ENCODE data around the gene CCDC185.

The CCDC185 gene

GRCh38 chr1:223393275-223394214 lies at the start of gene CCDC185:
Gene CCDC185, plus strand, starts transcription at chr1:223393415. Its CDS starts 61 bp downstream, at chr1:223393476.
- no peak for DNase-seq (ENCODE audit: low spot score)

- no peak for DNase-seq (ENCODE audit: low spot score)
These were observed 49.5 kb upstream of the CCDC185 start for GRCh38 chr1:223343692-223344091.

GRCh38 chr1:223344491-223344890 lies 48.7 kb upstream of the CCDC185 start:
- no peak for DNase-seq (ENCODE audit: low spot score)

- no peak for DNase-seq (ENCODE audit: low spot score)
These were observed 47.5 kb upstream of the CCDC185 start for GRCh38 chr1:223345720-223346119.

GRCh38 chr1:223346311-223346710 lies 46.9 kb upstream of the CCDC185 start:
- no peak for DNase-seq (ENCODE audit: low spot score)

- DNase-seq (ENCODE audit: low spot score), result no peak
These were observed 45.6 kb upstream of the CCDC185 start for GRCh38 chr1:223347583-223347982.

- no peak for DNase-seq (ENCODE audit: low spot score)
These were observed 44.8 kb upstream of the CCDC185 start for GRCh38 chr1:223348439-223348838.

- no peak for DNase-seq (ENCODE audit: low spot score)
These were observed 44.0 kb upstream of the CCDC185 start for GRCh38 chr1:223349241-223349640.

- no peak for DNase-seq (ENCODE audit: low spot score)
These were observed 42.8 kb upstream of the CCDC185 start for GRCh38 chr1:223350361-223350908.

- DNase-seq (ENCODE audit: low spot score), result no peak
These were observed 40.3 kb upstream of the CCDC185 start for GRCh38 chr1:223352944-223353343.

GRCh38 chr1:223353939-223354338 lies 39.3 kb upstream of the CCDC185 start:
- no peak for DNase-seq (ENCODE audit: low spot score)

GRCh38 chr1:223355699-223356098 lies 37.5 kb upstream of the CCDC185 start:
- DNase-seq (ENCODE audit: low spot score), result no peak

- no peak for DNase-seq (ENCODE audit: low spot score)
These were observed 34.4 kb upstream of the CCDC185 start for GRCh38 chr1:223358826-223359225.

- peak; percentile 17 for DNase-seq (ENCODE audit: low spot score)
These were observed 30.0 kb upstream of the CCDC185 start for GRCh38 chr1:223363057-223363855.

- no peak for DNase-seq (ENCODE audit: low spot score)
These were observed 29.1 kb upstream of the CCDC185 start, which contains the start of gene SUSD4 for GRCh38 chr1:223363856-223364684. Gene SUSD4, minus strand, starts transcription at chr1:223364176. Its CDS starts 751 bp downstream, at chr1:223363425.

GRCh38 chr1:223364685-223365382 lies 28.4 kb upstream of the CCDC185 start:
- no peak for DNase-seq (ENCODE audit: low spot score)

GRCh38 chr1:223374064-223374610 lies 19.1 kb upstream of the CCDC185 start:
- no peak for DNase-seq (ENCODE audit: low spot score)

GRCh38 chr1:223378754-223379153 lies 14.5 kb upstream of the CCDC185 start:
- DNase-seq (ENCODE audit: low spot score), result no peak

- no peak for DNase-seq (ENCODE audit: low spot score)
These were observed 7.2 kb upstream of the CCDC185 start for GRCh38 chr1:223386013-223386412.

- DNase-seq (ENCODE audit: low spot score), result no peak
These were observed 2.6 kb upstream of the CCDC185 start for GRCh38 chr1:223390618-223391017.

GRCh38 chr1:223394242-223394641 lies 1.0 kb downstream of the CCDC185 start:
- no peak for DNase-seq (ENCODE audit: low spot score)

All from hepatic stellate cell (primary cell).